Left forelimb (tissue), 1 donor: ENCODE data around the gene ARHGAP15.

Experiments used
- DNase-seq: peaks from one replicate; pipeline ENCODE4 v3.0.0-alpha.2; 2018; ENCODE audit warnings: low spot score

ARHGAP15 gene

DNA sequence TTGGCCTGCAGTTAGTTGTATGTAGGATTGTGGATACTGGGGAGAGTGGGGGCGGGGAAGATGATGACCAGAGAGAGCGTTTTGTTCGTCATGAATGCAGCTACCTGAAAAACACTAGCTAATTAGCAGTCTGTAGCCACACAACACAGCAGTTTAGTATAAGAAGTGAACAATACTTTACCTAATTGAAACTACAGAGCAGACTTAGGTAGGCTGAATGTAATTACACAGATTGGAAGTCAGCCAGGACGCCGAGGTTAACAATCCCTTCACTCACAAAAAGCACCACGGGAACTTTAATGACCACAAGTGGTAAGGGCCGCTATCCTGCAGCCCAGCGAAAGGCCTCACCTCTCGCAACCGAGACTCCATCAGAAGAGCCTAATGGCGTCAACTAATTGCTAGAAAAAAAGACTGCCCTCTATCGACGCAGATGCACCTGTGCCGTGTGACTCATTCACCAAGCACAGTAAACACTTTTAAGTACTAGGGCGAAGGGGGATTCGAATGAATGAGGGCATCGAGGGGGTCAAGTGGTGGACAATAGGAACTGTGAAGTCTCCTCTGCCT, 591.0 kb downstream of the ARHGAP15 start:
- DNase-seq, result no peak

DNA sequence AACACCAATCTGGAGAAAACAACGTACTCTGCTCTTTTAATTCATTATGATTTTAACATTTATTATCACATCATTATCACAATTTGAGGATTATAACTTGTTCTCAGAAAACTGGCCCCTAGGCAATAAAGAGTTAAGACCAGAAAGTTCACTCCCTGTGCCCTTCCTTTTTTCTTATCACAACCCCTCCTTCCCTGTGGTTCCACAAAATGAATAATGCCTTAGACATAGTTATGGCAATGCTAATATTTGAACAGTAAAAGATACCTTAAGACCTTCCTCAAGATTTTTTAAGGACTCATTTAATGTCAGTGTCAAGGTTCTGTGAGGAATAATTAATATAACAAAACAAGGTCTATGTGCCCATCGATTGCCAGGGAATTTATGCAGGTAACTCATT, 596.2 kb downstream of the ARHGAP15 start:
- no peak for DNase-seq

DNA sequence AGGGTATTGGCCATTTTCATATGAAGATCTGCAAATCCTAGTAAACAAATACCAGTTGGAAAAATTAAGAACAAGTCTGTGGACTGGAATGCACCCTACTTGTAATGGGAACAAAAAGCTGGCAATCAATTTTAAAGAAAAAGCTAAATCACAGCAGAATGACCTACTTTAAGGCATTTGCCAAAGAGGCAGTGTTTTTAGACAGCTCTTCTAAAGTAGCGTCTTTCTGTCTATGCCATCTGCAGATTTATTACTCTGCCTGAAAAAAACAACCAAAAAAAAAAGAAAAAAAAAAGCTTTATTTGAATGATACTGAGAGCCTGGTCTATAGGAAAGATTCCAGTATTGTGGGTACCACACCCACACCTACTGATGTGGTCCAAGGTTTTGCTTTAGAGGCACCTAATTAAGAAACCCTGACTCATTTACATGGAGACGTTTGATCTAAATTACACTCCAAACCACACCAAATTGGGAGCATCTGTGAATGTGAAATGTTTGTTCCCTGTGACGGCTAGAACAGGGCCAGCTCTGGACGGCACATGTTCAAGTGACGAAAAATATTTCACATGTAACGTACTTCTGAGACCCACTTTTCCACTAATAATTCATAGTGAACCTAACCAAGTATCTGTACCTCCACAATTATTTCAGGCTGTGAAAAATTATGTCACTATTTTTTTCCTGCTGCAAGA, 597.1 kb downstream of the ARHGAP15 start:
- no peak for DNase-seq

DNA sequence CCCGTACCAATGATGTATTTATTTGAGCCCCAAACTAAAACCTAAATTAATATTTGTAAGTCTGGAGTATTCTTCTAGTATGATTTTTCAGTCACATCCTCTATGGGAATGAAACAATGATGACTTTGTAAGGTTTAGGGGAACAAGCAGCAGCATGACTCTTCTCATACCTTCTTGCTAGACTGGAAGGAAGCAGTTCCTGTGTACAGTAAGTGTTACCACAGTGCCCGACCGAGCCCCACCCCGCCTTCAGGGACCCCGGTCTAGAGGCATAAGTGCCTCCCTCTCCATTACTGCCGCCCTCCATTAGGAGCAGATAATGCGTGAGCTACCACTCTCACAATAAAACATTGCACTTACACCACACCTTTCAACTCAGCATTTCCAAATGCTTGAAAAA, 599.3 kb downstream of the ARHGAP15 start:
- DNase-seq, result no peak

DNA sequence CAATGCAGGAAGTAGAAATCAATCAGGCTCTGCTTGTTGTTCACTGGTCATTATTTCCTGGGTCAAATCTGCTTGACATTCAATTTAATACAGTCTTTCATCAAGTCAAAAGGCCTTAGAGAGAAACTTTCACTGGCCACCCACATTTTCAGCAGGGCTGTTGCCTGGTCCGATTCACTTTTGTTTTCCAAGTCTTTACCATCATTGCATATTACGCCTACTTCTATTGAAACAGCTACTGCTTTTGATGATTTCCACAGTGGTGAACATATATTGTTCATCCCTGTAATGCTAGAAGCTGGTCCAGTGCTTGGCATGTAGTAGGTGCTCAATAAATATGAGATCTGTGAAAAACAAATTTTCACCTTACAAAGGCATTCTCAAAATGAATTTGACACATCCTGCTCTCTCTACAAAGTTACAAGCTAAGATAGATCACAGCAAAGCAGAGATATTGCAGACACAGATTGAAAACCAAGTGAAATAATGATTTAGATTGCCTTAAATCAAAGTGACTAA, 600.1 kb downstream of the ARHGAP15 start:
- DNase-seq, result no peak

DNA sequence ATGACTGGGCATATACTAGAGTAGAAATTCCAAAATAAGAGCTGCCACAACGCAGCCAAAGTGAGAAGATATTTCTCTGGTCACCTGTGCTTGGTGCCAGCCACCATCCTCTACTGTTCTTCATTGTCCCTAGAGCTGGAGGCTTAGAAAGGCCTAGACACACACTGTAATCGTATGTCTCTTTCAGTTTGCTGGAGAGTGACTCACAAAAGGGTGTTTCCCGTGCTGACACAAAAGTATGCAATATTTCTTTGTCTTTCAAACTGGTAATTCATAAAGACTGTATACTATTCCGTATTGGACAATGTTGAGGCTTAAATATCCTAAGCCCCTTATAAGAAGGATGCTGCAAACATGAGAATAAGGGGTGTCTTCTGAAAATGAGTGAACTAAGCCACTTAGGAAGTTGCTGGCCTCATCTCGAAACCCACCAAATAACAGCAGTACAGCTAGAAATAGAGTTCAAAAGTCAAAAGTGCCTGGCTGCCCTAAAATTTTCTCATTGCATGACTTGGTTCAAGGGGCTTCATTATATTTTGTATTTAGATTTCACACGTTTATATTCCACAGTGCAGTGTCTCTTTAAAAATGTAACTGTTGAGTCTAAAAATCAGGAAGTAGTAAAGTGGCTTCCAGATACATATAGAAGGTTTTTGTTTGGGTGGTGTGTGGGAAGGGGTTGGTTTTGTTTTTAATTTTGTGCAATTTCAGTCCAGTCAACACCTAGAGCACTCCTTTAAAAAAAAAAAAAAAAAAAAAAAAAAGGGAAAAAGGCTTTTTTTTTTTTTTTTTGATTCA, 601.1 kb downstream of the ARHGAP15 start:
- no peak for DNase-seq

DNA sequence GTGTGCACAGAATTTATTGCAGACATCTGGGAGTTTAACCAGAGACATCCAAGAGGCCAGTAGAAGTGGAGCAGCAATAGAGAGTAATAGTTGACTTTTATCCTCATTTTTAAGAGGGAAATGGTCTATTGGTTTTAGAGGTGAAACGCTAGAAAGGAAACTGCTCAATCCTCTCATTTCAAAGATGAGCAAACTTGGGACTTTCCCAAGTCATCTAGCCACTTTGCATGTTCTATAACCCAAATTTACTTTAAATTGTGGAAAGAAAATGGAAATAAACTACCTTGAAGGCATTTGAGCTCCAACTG, 601.7 kb downstream of the ARHGAP15 start:
- DNase-seq, result no peak

DNA sequence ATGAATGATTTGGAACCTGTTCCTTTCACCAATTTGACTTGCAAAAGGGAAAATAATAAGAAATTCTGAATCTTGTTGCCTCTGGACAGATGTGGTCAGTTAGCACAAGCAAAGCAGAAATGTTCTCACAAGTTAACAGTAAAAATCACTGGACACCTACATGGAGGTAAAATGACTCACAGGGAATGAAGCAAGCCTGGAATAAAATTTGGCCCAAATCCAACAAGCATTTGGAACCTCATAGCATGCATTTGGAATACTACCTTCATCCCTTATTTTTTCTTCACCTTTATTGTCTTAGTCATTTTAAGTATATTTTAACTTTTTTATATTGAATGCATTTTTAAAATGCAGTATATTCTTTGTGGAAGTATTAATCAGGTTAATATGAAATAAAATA, 602.9 kb downstream of the ARHGAP15 start:
- DNase-seq, result no peak

DNA sequence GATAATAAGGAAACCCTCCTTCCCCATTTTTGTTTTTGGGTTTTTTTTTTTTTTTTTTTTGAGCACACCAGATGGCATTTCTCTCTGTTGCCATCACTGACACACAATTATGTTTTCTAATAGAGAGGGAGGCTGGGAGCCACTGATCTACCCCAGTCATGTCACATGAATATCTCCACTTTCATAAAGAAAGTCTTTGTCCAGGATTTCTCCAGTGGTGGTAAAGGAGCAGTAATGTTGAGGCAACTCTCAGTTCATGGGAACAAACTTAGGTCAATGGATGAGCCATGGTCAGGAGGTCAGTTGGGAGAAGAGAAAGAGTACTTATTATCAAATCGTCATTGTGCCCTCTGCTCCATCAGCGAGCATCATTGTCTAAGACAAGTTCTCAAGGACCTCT, 603.7 kb downstream of the ARHGAP15 start:
- no peak for DNase-seq

DNA sequence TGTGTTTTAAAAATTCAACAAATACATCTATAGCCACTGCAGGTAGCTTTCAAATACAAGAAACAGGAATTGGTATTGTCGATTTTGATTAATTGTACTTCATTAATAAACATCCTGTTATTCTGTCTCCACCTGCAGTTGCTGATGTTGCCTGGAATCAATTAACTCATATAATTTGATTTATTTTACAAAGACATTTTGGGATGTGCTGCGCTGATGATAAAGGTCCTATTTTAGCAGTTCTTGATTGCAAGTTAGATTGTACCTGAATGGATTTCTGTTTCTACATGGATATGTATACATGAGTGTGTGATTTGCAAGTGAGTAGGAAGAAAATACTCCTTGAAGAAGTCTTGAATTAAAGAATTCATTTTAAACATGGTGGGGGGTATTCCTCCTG, 605.3 kb downstream of the ARHGAP15 start:
- no peak for DNase-seq

DNA sequence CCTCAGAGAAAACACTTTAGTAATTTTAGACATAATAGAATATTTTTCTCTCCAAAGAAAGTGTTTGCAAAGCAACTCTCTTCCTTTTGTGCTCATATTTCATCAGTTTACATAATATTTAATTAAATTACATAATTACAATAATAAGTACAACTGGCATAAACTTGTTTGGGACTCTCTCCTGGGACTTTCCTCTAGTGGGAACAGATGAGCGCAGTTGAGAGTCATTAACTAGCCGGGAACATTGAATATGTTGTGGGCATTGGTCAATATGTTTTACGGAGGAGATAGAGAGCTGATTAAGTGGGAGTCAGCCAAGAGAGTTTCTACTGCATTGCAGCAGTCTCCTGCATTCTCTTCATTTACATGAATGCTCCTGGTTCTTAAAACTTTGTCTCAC, 607.7 kb downstream of the ARHGAP15 start:
- DNase-seq, result no peak

DNA sequence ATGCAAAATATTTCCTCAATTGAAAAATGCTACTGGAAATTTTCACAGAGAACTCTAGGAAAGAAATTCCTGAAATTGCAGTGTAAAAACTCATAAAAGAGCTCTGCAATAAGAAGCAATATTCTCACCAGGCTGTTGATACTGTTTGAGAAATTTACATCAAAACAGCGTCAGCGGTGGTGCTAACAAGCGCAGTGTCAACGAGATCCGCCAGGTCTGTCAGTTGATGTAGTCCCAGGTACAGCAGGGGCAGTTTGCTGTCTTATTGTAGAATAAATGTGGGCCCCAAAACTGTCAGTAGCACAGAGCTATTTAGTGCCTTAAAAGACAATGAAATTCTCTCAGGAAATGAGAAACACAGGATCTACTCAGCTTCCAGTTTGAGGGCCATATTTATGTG, 611.2 kb downstream of the ARHGAP15 start:
- DNase-seq, result no peak

DNA sequence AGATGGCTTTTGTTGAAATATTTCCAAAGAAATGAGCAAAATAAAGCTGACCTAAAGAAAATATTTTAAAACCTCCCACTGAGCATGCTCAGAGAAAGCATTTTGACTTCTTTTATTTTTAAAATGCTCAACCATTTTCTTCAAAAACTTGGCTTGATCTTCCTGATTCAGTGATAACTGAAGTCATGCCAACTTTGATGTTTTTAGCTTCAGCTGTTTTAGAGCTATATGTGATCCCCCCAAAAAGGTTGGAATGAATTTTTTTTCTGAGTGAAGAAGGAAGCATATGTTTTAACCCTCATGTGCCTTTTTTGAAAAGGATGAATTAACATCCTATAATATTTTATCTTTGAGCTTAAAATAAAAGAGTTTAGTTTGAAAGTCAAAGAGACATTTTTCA, 612.0 kb downstream of the ARHGAP15 start:
- DNase-seq, result no peak

DNA sequence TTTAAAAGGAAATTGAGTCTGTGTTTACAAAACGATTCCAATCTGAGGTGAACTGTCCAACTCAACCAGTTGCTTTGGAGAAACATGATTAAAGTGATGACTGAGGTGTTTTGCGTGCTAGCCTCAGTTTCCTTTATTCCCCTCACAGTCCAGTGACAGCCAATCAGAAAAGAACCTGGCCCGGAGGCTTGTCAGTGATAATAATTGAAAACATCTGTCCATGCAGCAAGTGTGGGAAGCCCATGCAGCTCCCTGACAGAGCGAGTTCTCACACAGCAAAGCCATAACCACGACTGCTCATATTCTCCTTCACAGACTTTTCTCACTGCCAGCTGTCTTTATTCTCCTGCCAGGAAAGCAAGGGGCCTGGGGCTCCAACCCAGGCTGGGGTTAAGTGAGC, 613.4 kb downstream of the ARHGAP15 start:
- DNase-seq, result no peak

DNA sequence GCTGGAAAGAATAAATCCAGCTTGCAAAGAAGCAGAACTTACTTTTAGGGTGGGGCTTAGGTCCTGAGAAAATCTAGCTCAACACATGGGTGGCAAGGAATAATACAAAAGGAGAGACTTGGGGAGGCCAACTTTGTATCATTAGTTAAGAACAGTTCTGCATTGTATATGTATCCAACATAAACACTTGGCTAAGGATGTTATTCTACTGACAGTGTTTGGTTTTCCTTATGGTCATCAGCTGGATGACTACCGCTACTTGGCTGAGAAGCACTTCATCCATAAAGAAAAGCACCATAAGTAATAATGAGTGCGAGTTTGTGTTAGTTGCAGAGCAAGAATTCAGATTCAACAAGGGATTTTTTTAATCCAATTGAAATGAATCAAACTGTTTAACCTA, 614.9 kb downstream of the ARHGAP15 start:
- no peak for DNase-seq

DNA sequence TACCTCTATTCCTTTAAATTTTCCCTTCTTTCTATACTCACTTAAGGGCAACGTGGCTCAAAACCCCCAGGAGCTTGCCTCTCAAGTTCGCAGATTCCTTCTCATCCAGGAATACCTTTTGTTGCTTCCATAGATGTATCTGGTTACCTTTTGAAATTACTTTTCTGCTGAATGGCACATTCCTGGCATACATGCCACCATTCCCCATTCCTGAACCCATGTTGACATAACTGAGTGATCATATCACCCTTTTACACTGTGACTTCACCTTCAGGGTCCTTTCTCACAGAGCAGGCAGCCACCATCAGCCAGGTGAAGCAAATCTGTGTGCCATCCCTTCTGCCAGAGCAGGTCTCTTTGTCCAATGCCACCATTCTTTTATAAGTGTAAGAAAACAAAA, 615.8 kb downstream of the ARHGAP15 start:
- no peak for DNase-seq

DNA sequence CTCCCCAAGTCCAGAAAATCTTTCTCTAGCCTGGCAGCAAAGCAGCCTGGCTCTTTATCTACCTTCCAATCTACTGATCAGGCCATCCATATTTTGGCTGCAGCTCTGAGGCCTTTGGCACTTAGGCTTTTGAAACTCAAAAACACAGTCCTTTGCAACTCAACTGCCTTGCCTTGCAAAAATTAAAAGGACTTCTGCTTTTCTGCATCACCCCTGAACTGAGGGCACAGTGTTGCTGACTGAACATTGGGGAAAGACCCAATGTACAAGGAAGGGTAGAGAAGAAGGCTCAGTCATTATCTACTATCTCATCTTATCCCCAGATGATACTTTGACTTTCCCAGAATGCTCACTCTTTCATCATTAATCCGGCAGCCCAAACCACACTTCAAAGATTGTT, 625.5 kb downstream of the ARHGAP15 start:
- DNase-seq, result no peak

DNA sequence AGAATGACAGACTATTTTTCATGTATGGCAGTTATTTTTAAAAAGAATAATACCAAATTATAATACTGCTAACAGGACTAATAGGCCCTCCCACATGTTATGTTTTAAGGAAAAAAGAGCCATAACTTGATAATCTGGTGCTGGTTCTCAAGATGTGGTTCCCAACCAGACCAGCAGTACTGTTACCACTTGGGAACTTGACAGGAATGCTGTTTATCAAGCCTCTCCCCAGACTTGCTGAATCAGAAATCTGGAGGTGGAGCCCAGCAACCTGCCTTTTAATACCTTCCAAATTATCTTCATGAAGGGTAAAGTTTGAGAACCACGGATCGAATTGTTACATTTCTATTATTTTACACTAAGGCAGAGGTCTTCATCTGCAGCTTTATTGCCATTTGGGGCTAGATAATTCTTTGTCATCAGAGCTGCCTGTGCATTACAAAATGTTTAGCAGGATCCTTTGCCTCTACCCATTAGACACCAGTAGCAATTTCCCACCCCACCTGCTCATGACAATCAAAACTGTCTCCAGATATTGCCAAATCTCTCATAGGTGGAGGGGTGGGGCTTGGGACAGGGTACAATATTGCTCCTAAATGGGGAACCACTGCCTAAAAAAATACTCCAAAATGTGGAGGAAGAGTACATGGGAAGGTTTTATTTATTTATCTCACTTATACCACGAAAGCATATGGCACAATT, 629.6 kb downstream of the ARHGAP15 start:
- DNase-seq, result no peak

DNA sequence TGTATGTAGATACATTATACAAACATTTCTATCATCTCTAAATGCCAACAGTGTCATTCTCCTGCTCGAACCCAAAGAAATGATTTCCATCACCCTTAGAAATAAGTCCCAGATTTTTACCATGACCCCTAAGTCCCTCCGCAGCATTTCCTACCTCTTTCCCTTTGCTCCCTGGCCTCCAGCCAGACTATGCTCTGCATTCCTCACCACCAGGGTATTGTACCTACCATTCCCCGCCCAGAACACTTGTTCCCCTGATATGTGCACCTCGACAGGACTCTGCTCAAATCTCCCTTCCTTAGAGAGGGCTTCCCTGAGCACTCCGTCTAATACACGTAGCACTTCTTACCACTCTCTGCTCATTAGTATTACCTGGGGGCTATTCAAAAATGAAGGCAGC, 630.2 kb downstream of the ARHGAP15 start:
- DNase-seq, result no peak

DNA sequence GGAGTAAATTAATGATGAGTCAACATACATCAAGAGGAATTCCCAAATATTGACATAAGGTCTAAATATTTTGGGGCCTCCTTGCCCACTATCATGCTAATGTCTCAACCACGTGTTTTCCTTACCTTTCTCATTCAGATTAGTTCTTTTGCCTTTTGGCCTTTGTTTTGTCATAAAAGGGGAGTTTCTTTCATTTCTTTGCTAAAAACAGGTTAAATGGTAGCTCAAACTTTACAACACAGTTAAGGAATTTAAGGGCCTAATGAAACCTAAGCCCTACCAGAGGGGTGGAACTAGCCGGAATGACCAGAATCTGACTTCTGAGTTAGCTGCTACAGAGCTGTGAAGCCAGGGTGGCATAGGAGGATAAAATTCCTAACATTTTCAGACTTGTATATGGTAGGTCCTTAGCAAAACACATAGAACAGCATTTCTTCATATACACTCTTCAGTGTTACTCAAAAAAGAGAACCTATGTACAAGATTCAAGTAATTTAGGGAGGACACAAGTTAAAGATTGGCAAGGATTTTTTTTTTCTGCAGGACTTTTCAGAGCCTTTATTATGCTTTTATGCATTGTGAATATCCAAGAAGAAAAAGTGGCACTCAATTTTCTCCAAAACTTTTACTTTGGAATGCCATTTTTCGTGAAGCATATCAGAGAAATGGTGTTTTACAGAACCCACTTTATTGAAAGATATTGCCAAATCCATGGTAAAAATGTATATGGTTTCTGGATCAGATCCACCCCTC, 633.1 kb downstream of the ARHGAP15 start:
- no peak for DNase-seq

DNA sequence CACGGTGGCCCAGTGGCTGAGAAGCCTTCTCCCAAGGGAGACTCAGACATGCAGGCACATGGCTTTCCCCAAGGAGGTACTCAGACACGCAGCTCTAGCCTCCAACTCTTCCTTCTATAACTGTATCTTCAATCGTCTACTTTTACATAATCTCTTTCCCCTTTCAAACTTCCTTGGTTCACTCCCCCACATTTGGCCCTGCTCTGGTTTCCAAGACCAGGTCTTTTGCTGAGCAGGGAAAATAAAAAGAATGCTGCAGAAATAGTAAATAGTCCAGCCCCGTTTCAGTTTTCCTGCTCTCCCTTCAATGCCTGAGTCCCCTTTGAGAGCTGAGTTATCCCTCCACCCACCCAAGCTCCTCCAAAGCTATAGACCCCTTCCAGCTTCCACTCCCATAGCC, 635.0 kb downstream of the ARHGAP15 start:
- DNase-seq, result no peak

DNA sequence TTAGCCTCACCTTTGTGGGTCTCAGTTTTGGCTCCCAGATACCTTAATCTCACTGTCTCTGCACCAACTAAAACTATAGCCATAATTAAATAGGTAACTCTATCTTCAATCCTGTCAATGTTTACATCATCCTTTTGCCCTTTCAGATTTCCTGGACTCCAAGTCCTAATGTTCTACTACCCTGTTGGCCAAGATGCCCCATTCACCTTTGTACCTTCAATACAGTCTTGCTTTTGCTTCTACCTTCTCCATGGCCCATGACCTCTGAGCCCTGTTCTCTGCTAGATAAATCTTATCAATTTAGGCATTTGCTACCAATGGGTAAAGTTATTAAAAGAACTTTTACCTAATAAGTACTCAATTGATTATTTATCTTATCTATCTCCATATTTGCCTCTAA, 635.5 kb downstream of the ARHGAP15 start:
- no peak for DNase-seq
